Measurements from ENCODE around the gene MAP2K1.
"Not testable (repeated sequence)": the region's sequence is repeated elsewhere in the genome, so short reads cannot be mapped to it uniquely, and the experiment has no call there.

The MAP2K1 gene

GRCh38 chr15:66386204-66387123 is at the start of gene MAP2K1:
MAP2K1 (plus strand) TSS chr15:66386912; CDS start chr15:66387348, 436 bp downstream.
- peak; percentile 98 for DNase-seq

- not testable (repeated sequence) for DNase-seq
Measured at GRCh38 chr15:66348530-66348929, 38.2 kb upstream of the MAP2K1 start.

GRCh38 chr15:66356077-66356358 is 30.7 kb upstream of the MAP2K1 start:
- DNase-seq = peak; percentile 18

GRCh38 chr15:66356359-66357236 is 30.1 kb upstream of the MAP2K1 start, which contains the start of gene TIPIN:
TIPIN (minus strand) TSS chr15:66356685; CDS start chr15:66352947, 3,738 bp downstream.
- DNase-seq = peak; percentile 95

- DNase-seq = no peak
Measured at GRCh38 chr15:66359740-66360139, 27.0 kb upstream of the MAP2K1 start.

GRCh38 chr15:66361745-66362460 is 24.8 kb upstream of the MAP2K1 start:
- DNase-seq = not testable (repeated sequence)

- DNase-seq = no peak
Measured at GRCh38 chr15:66362776-66363175, 23.9 kb upstream of the MAP2K1 start.

- DNase-seq = no peak
Measured at GRCh38 chr15:66364944-66365528, 21.7 kb upstream of the MAP2K1 start.

GRCh38 chr15:66369773-66370651 is 16.7 kb upstream of the MAP2K1 start:
- peak; percentile 3 for DNase-seq

GRCh38 chr15:66374179-66374578 is 12.5 kb upstream of the MAP2K1 start:
- DNase-seq = no peak

- DNase-seq = no peak
Measured at GRCh38 chr15:66378814-66379430, 7.8 kb upstream of the MAP2K1 start.

GRCh38 chr15:66381376-66381775 is 5.3 kb upstream of the MAP2K1 start:
- not testable (repeated sequence) for DNase-seq

GRCh38 chr15:66387163-66388042 is 691 bp downstream of the MAP2K1 start:
- DNase-seq = peak; percentile 32

GRCh38 chr15:66388043-66388363 is 1.3 kb downstream of the MAP2K1 start:
- DNase-seq = no peak

GRCh38 chr15:66388576-66388975 is 1.9 kb downstream of the MAP2K1 start:
- no peak for DNase-seq

- no peak for DNase-seq
Measured at GRCh38 chr15:66389098-66389858, 2.6 kb downstream of the MAP2K1 start.

- DNase-seq = no peak
Measured at GRCh38 chr15:66389859-66390381, 3.2 kb downstream of the MAP2K1 start.

- DNase-seq = no peak
Measured at GRCh38 chr15:66390678-66391077, 4.0 kb downstream of the MAP2K1 start.

GRCh38 chr15:66393037-66393436 is 6.3 kb downstream of the MAP2K1 start:
- DNase-seq = not testable (repeated sequence)

Data from COR-L47 (cell line).